Caco-2 (cell line): ENCODE data around the gene NLGN1. TPM values are rescaled to one million over a fixed set of nuclear protein-coding genes. Genes with fewer than 3 reads are reported as not detected.

Source experiments
- BruUV-seq: library from RNA; stranded (reverse); fragments of 400-500 nt; replicated peaks from 2 replicates; lab custom pipeline; 2021; lab: Mats Ljungman, UMichigan
- CTCF ChIA-PET: fragments of 300-600 bp; sonication (Branson Sonifier 250); formaldehyde crosslinking; loops from one replicate; lab custom pipeline; 2022; ENCODE audit warnings: antibody characterized with exemption; lab: Charles Lee
- POLR2A ChIA-PET: fragments of 300-600 bp; sonication (Branson Sonifier 250); formaldehyde crosslinking; loops from one replicate; lab custom pipeline; 2022; ENCODE audit warnings: antibody characterized with exemption; lab: Charles Lee
- DNase-seq, 2 experiments: peaks; one replicate each; pipeline versions ENCODE4 v3.0.0 to v3.0.0-alpha.2; 2020 to 2022
- H3K27me3 ChIP-seq: replicated peaks from 2 replicates; pipeline ENCODE4 v1.6.0; 2011; ENCODE audit warnings: low read length; ENCODE audit not compliant: control insufficient read depth, insufficient read depth
- H3K36me3 ChIP-seq: 2 replicates; pipeline ENCODE4 v1.5.1; 2011; ENCODE audit warnings: low read length; ENCODE audit not compliant: control insufficient read depth, insufficient read depth
- H3K4me1 ChIP-seq: fragments of 250-450 bp; sonication (Bioruptor Pico); 2 replicates; pipeline ENCODE4 v1.5.1; 2020; ENCODE audit warnings: mild to moderate bottlenecking
- H3K4me3 ChIP-seq: 2 replicates; pipeline ENCODE4 v1.5.1; 2011; ENCODE audit warnings: low read depth, mild to moderate bottlenecking, control low read depth, low read length
- H3K9me3 ChIP-seq: fragments of 250-450 bp; sonication (Bioruptor Pico); 2 replicates; pipeline ENCODE4 v1.5.1; 2020; ENCODE audit warnings: mild to moderate bottlenecking, moderate library complexity
- H3K27ac Mint-ChIP-seq: one replicate; pipeline ENCODE4 v1.8.0; 2022; ENCODE audit warnings: mixed read lengths; ENCODE audit not compliant: unreplicated experiment
- H3K27me3 Mint-ChIP-seq: one replicate; pipeline ENCODE4 v1.8.0; 2022; ENCODE audit warnings: mixed read lengths; ENCODE audit not compliant: insufficient read depth, unreplicated experiment
- H3K36me3 Mint-ChIP-seq: one replicate; pipeline ENCODE4 v1.8.0; 2022; ENCODE audit warnings: mild to moderate bottlenecking, mixed read lengths; ENCODE audit not compliant: insufficient read depth, unreplicated experiment
- H3K4me1 Mint-ChIP-seq: one replicate; pipeline ENCODE4 v1.8.0; 2022; ENCODE audit warnings: low read depth, mixed read lengths; ENCODE audit not compliant: unreplicated experiment
- H3K4me3 Mint-ChIP-seq: one replicate; pipeline ENCODE4 v1.8.0; 2022; ENCODE audit warnings: mild to moderate bottlenecking, moderate library complexity, mixed read lengths; ENCODE audit not compliant: unreplicated experiment
- H3K9me3 Mint-ChIP-seq: one replicate; pipeline ENCODE4 v1.8.0; 2022; ENCODE audit warnings: mixed read lengths; ENCODE audit not compliant: unreplicated experiment
- intact Hi-C: fragments of 100-400 bp; cut with micrococcal nuclease; formaldehyde crosslinking; loops from one replicate; pipeline ENCODE4 v1.10.0; 2022; ENCODE audit not compliant: unreplicated experiment
- total RNA-seq: library from RNA; stranded (reverse); gene quantifications from 2 replicates; pipeline ENCODE4 v1.2.3, GENCODE V29; 2022
- TF ChIP-seq, protein P1 (sequence below), 2 experiments: fragments of 200-600 bp in 1 of 2; IDR thresholded peaks; 1 replicate in 1 of 2; 2 replicates in 1 of 2; pipeline versions ENCODE4 v1.5.1 to v1.8.0; 2011 to 2022; ENCODE audit warnings: antibody characterized with exemption in 1 of 2, control low read depth in 1 of 2, inconsistent platforms in 1 of 2, low read depth in 1 of 2, low read length in 1 of 2, mild to moderate bottlenecking in 1 of 2, moderate library complexity in 1 of 2; ENCODE audit not compliant: insufficient read depth in 1 of 2, severe bottlenecking in 1 of 2, unreplicated experiment in 1 of 2

NLGN1 gene
- total RNA-seq, 1 experiment from 2014 or later: not detected

GRCh38 chr3:173630849-173631248 lies 233.3 kb downstream of the NLGN1 start:
- Mint-ChIP-seq H3K9me3 (no peaks in the 10 kb centered on the region), H3K27me3 (peaks cover 6% of the 10 kb centered on the region), H3K4me1 (no peaks in the 10 kb centered on the region), H3K36me3 (no peaks in the 10 kb centered on the region), H3K4me3 (no peak overlapping the region), H3K27ac (no peak overlapping the region)
- H3K27me3 ChIP-seq: no peaks in the 10 kb centered on the region; the same call in 1 of the 2 replicates
- H3K4me1 ChIP-seq: no peaks in the 10 kb centered on the region
- TF ChIP-seq, protein P1, sequence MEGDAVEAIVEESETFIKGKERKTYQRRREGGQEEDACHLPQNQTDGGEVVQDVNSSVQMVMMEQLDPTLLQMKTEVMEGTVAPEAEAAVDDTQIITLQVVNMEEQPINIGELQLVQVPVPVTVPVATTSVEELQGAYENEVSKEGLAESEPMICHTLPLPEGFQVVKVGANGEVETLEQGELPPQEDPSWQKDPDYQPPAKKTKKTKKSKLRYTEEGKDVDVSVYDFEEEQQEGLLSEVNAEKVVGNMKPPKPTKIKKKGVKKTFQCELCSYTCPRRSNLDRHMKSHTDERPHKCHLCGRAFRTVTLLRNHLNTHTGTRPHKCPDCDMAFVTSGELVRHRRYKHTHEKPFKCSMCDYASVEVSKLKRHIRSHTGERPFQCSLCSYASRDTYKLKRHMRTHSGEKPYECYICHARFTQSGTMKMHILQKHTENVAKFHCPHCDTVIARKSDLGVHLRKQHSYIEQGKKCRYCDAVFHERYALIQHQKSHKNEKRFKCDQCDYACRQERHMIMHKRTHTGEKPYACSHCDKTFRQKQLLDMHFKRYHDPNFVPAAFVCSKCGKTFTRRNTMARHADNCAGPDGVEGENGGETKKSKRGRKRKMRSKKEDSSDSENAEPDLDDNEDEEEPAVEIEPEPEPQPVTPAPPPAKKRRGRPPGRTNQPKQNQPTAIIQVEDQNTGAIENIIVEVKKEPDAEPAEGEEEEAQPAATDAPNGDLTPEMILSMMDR (IDR thresholded peaks at IDR 0.05; ENCODE audit: insufficient read depth in 1 of 2, low read depth in 1 of 2, low read length in 1 of 2, severe bottlenecking in 1 of 2, unreplicated experiment in 1 of 2): no peak
- H3K9me3 ChIP-seq: no peaks in the 10 kb centered on the region
- DNase-seq: no peak
- no peaks in the 10 kb centered on the region for H3K36me3 ChIP-seq
- POLR2A ChIA-PET: no interaction called here
- CTCF ChIA-PET: no interaction called here
- H3K4me3 ChIP-seq: no peak overlapping the region
- intact Hi-C loops: no loop called here
- BruUV-seq: no TSS peak

GRCh38 chr3:173632945-173633344 lies 235.4 kb downstream of the NLGN1 start:
- intact Hi-C loops: no loop called here
- H3K36me3 ChIP-seq: no peaks in the 10 kb centered on the region
- Mint-ChIP-seq H3K9me3 (no peaks in the 10 kb centered on the region), H3K36me3 (no peaks in the 10 kb centered on the region), H3K27me3 (peaks cover under 1% of the 10 kb centered on the region), H3K4me1 (no peaks in the 10 kb centered on the region), H3K27ac (no peak overlapping the region), H3K4me3 (no peak overlapping the region)
- TF ChIP-seq, protein P1 (IDR thresholded peaks at IDR 0.05; ENCODE audit: insufficient read depth in 1 of 2, low read depth in 1 of 2, low read length in 1 of 2, severe bottlenecking in 1 of 2, unreplicated experiment in 1 of 2): no peak
- BruUV-seq: no TSS peak
- POLR2A ChIA-PET: no interaction called here
- DNase-seq: no peak
- H3K4me3 ChIP-seq: no peak overlapping the region
- no peaks in the 10 kb centered on the region; the same call in 1 of the 2 replicates for H3K27me3 ChIP-seq
- H3K4me1 ChIP-seq: no peaks in the 10 kb centered on the region
- CTCF ChIA-PET: no interaction called here
- H3K9me3 ChIP-seq: no peaks in the 10 kb centered on the region

GRCh38 chr3:173635826-173636225 lies 238.3 kb downstream of the NLGN1 start:
- no peak for DNase-seq
- Mint-ChIP-seq H3K36me3 (no peaks in the 10 kb centered on the region), H3K27me3 (peaks cover 2% of the 10 kb centered on the region), H3K4me3 (no peak overlapping the region), H3K9me3 (no peaks in the 10 kb centered on the region), H3K27ac (no peak overlapping the region), H3K4me1 (no peaks in the 10 kb centered on the region)
- POLR2A ChIA-PET: no interaction called here
- no TSS peak for BruUV-seq
- intact Hi-C loops: no loop called here
- no peaks in the 10 kb centered on the region for H3K36me3 ChIP-seq
- H3K27me3 ChIP-seq: no peaks in the 10 kb centered on the region; the same call in 1 of the 2 replicates
- TF ChIP-seq, protein P1 (IDR thresholded peaks at IDR 0.05; ENCODE audit: insufficient read depth in 1 of 2, low read depth in 1 of 2, low read length in 1 of 2, severe bottlenecking in 1 of 2, unreplicated experiment in 1 of 2): no peak
- no peak overlapping the region for H3K4me3 ChIP-seq
- H3K4me1 ChIP-seq: no peaks in the 10 kb centered on the region
- CTCF ChIA-PET: no interaction called here
- no peaks in the 10 kb centered on the region for H3K9me3 ChIP-seq
